AG09309 (cell line): ENCODE measurements around the gene MAP1B.

Experiments used
- DNase-seq: peaks from one replicate; pipeline ENCODE4 v3.0.0-alpha.2; 2010; ENCODE audit warnings: low read depth
- H3K4me3 ChIP-seq: 2 replicates; pipeline ENCODE4 v1.5.1; 2011; ENCODE audit warnings: mild to moderate bottlenecking, low read depth, low read length, moderate library complexity; ENCODE audit not compliant: control insufficient read depth
- CTCF ChIP-seq: IDR thresholded peaks from 2 replicates; pipeline ENCODE4 v1.5.1; 2011; ENCODE audit warnings: mild to moderate bottlenecking, low read depth, low read length, inconsistent platforms; ENCODE audit not compliant: insufficient read depth, control insufficient read depth; ENCODE audit errors: missing control alignments

MAP1B gene

DNA sequence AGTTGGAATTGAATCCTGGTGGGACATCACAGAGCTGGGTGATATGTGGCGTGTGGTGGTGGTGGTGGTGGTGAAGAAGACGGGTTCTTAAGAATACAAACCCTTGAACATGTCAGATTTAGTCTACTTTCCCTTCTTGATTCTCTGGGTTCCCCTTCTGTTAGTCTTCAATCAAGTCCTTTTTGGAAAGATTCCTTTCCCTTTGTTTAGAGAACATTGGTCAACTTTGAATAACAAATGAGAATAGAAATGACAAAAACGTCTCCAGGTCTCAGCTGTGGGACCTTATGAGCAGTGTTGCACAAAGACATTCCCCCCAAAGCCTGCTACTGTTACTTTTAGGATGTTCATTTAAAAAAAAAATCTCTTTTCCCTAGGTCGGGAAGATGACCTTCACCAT, 46.3 kb downstream of the MAP1B start:
- TF ChIP-seq CTCF: no peak
- H3K4me3 ChIP-seq: no peak overlapping the region
- DNase-seq: no peak

DNA sequence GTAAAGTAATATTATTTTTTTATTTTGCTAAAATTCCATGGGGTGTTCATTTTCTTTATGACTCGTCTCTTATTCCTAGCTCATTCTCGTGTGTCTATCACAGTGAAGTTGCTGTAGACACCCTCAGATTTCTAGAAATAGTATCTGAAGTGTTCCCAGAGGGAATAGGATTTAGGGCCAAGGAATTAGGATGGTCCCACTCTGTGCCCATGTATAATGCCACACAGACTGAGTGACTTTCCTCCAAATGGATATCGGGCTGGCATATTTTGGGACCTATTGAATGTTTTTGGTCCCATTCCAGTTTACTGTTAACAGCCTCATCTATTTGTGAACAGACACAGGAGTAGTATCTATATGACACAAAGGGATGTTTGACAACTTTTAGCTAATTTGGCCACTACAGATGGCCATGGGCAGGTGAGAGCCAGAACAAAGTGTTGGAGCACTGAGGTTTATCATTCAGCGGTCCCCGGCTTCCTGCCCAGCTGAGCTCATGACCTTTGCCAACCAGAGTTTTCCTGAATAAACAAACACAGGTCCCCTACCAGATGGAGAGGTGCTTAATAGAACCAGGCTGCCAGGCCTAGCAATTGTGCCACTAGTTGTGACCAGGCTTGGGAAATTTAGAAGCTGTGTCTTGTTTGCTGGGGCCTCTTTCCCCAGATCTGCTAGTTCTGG, 46.9 kb downstream of the MAP1B start:
- H3K4me3 ChIP-seq: no peak overlapping the region
- DNase-seq: no peak
- no peak for TF ChIP-seq CTCF

DNA sequence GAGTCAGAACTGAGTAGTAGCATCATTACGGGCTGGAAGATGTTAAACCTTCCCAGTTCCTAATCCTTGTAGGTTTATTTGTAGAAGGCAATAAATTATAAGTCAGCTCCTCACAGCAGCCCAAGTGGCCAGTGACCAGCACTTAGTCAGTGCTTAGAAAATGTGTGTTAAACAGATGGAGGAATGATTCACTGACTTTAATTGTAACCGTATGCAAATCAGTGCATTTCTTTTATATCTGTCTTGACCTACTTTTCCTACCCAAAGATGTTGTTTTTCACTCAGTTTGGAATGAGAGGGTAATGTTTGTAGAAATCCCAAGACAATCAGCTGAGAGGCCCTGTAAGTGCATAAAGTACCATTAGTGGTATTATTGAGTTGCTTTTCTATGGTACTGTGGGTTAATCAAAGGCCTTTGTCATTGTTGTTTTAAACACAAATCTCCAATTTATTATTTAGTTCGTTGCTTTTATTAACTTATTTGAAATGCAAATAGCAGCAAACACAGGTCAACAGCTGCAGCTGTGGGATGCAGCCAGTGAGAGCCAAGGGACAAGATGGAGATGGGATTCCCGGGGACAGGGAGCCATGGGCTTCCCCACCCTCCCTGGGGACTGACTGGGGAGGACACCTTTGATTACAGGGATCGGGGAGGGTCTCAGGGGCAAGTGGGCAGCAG, 49.8 kb downstream of the MAP1B start:
- H3K4me3 ChIP-seq: no peak overlapping the region
- DNase-seq: peak; percentile 95
- no peak for TF ChIP-seq CTCF

DNA sequence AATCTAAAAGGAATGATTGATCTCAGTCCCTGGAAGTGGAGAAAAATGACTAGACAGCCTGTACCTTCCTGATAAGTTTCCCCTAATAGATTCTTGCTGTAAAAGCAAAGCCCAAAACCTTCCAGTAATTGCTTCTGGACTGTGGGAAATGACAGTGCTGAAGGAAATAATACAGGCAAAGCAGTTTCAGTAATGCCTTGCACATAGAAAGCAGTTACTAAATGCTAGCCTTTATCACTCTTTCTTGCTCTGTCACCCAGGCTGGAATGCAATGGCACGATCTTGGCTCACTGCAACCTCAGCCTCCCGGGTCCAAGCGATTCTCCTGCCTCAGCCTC, 50.3 kb downstream of the MAP1B start:
- no peak for DNase-seq

DNA sequence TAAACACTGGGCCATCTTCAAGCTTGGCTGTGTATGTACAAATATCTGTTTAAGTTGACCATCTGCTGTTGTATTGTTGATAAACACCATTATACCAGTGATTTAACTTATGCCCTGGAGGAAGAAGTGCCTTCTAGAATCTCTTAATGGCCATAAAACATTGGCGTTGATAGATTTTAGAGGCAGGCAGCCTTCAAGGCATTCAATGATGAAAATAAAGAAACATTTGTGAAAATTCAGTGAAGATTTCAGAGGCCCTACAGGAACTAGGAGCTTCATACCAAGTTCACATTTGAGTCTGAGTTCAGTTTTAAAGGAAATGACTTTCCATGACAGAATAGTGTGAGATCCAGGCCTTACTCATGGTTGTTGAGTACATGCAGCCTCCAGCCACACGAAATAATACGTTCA, 52.2 kb downstream of the MAP1B start:
- TF ChIP-seq CTCF: no peak
- H3K4me3 ChIP-seq: no peak overlapping the region
- no peak for DNase-seq

More for the DNA sequence above, 50.3 kb downstream of the MAP1B start:
- H3K4me3 ChIP-seq: no peak overlapping the region
- no peak for TF ChIP-seq CTCF

DNA sequence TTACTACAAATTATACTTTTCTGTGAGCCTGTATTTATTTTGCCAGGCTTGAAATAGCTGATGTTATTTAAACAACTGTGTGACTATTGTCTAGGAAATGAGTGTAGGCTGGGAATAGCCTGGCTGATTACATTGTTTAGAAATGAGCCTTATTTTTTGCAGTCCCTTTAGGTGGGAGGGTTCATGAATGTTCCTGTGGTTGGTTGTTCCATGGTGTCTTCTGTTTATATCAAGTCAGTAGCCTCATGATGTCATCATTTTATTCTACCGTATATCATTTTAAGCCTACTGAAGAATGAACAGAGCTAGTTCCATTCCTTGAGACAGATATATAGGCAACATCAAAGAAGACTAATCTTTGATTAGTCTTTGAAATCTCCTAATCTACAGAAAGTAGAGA, 53.1 kb downstream of the MAP1B start:
- no peak for TF ChIP-seq CTCF
- no peak overlapping the region for H3K4me3 ChIP-seq
- no peak for DNase-seq

DNA sequence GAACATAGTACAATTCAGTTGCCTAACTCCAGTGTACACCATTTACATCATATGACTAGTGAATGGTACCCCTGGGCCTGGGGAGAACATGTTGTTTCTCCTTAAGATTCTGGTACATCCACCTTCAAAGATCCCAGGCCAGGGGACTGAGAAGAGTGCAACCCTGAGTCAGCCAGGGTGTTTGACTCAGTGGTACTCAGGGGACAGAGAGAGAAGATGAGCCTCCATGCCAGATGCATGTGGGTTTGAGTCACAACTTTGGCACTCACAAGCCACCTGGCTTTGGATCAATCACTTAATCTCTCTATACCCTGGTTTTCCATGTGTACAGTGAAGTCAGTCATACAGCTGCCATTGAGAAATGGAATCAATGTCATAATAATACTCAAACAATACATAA, 53.7 kb downstream of the MAP1B start:
- no peak for DNase-seq
- TF ChIP-seq CTCF: no peak
- H3K4me3 ChIP-seq: no peak overlapping the region
